GM18867 (cell line): Measurements from ENCODE around the gene PFN4.

Experiments used
- ATAC-seq: cut with Tn5 transposase; IDR thresholded peaks from one replicate; pipeline ENCODE4 v1.9.1; 2021; ENCODE audit warnings: mild to moderate bottlenecking, moderate library complexity; ENCODE audit not compliant: unreplicated experiment

PFN4 gene

DNA sequence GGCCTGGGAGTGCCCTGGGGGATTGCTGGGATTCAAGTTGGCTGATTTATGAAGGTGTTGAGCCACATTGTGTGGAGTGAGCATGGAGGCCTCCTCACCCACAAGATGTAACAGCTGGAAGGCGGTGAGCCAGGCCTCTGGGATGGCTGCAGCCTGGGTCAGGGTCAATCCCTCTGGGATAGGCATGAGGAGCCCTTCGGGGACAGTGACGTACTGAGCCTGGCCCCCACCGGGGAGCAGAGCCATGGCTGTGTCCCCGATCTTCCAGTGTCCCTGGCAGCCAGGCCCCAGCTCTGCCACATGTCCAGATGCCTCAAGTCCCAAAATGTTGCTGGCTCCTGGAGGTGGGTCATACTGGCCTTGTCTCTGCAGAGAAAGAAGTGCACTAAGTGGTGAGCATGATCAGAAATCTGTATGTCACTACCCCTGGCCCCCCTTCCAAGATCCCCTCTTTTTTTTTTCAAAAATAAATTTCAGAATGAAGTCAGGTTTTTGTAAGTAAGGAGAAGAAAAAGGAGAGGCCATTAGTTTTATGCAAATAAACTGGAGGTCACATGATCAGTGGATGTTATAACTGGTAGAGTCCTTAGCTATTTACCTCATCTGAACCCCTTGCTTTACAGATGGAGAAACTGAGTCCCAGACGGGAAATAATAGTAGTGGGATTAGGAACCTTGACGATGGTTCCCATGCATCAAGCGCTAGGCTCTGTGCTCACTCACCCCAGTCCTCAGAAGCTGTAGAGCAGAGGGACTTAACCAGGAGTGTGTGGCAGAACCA, 40.2 kb downstream of the PFN4 start:
- no peak for ATAC-seq

DNA sequence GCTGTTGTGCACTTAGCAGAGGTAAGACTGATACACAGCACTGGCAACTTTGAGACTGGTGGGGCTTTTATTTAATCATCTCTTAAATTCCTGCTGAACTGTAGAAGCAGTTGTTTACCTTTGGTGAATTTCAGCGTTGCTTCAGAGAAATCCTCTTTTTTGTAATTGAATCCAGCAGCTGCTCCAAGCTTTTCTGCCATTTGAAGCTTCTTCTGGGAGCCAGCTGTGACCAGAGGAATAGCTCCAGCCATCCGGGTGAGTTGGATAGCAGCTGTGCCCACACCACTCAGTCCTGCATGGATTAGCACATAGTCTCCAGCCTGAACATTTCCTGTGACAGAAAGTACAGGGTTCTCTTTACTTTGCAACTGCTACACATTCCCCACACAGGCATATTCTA, 42.4 kb downstream of the PFN4 start:
- ATAC-seq = no peak

DNA sequence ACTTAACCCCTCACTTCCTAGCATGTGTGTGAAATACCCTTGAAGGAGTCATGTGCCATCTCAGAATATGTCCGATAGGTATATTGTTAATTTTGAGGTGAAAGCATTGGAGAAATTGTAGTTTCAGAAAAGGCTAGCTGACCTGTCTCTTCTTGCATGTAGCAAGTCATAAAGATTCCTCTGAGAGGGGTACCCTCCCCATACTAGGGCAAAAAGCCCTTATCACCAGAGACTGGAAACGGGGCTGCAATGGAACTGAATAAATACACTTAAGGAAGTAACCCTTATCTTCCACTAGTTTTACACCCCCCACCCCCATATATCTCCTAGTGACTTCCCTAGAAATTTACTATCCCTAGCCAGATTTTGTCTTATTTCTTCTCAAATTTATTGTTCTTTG, 45.3 kb downstream of the PFN4 start:
- ATAC-seq = no peak

DNA sequence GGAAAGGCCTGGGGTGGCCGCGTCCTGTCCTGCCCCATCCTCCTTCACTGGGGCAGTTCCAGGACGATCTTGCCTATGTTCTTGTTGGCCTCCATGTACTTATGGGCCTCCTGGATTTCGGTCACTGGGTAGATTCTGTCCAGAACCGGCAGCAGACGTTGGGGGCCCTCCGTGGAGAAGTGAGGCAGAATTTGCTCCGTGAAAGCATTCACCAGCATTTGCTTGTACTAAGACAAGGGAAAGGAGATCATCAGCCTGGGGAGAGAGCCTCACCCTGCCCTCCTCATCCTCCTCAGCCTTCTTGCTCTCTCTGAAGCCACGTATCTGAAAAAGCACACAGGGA, 45.6 kb downstream of the PFN4 start:
- ATAC-seq = no peak

DNA sequence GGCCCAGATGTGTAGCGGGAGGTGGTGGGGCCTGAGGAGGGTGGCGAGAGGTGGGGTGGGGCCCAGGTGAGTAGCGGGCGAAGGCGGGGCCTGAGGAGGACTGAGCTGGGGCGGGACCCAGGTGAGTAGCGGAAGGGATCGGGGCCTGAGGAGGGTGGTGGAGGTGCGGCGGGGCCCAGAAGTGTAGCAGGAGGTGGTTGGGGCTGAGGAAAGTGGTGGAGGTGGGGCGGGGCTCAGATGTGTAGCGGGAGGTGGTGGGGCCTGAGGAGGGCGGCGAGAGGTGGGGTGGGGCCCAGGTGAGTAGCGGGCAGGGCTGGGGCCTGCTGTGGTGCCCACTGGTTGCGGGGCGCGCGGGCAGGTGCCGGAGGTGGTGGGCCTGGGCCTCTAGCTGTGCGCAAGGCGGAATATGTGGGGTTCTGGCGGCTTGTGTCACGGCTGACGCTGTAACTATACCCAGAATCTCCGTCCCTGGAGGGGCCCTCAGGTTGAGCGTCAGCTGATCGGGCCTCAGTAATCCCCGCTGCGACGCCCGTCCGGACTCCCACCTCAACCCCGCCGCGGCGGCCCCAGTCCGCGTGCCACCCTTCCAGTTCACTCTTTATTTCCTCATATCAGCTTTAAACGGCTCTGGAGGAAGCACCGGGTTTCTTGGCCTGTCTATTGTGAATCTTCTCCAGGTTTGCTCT, 46.1 kb downstream of the PFN4 start:
- ATAC-seq = peak; percentile 23

DNA sequence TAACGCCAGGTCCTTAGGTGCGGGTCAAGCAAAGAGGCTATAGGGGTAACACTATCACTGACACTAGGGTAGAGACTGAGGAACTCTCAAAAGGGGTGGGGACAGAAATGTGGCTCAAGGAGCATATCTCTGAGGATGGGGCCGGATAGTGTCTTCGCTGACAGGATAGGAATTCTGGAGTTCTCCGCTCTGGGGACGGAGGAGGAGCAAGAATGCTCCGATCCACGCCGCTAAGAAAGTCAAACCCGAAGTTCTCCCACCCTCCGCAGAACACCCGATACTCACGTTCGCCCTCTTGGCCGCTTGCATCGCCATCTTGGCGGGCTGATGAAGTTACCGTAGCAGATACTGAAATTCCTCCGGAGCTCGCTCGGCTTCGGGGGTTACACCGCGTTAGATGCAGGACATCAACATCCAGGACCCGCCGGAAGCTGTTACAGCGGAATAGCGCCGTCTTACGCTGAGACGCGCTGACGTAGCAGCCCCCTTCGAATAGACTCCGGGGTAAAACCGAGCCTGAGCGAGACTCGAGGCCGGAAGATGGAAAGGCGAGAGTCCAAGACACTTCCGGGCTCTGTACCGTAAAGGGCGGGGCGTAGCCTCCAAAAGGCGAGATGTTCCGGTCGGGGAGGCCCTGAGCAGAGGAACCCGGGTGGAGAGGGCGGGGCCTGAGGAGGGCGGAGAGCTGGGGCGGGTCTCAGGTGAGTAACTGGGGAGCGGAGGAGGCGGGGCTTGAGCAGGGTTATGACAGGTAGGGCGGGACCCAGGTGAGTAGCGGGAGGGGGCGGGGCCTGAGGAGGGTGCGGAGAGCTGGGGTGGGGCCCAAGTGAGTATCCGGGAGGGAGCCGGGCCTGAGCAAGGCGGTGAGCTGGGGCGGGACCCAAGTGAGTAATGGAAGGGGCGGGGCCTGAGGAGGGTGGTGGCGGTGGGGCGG, 47.0 kb downstream of the PFN4 start, which contains the start of gene SF3B6:
TSS of gene SF3B6 (minus strand) at position 412 of the 934 bp plus-strand sequence. CDS start at position 315, 97 bp downstream.
- peak; percentile 92 for ATAC-seq

DNA sequence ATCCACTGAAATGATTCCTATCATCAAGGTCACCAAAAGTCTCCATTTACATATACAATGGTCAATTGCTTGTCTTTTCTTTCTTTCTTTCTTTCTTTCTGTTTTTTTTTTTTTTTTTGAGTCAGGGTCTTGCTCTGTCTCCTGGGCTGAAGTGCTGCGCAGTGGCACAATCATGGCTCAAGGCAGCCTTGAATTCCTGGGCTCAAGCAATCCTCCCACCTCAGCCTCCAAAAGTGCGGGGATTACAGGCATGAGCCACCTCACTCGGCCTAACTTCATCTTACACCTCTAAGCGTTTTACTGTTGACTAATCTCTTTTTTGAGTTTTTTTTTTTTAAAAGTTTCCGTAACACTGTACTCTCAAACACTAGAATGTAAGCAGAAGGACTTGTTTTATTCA, 47.9 kb downstream of the PFN4 start:
- no peak for ATAC-seq

DNA sequence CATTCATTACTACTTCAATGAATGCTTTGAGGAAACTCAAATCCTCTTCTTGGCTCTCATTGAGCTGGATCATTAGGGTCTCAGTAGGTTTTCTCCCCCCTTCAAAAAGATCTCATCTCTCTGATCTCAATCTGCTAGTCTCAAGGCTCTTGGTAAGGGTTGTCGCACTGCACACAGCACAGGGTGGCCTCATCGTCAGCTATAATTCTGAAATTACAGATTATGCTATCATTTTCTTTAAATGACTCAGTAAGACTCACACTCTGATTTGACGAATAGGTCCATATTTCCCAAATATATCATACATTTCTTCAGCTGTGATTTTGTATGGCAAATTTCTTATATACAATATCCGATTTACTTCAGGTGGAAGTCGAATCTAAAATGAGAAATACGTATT, 49.3 kb downstream of the PFN4 start:
- ATAC-seq = no peak

DNA sequence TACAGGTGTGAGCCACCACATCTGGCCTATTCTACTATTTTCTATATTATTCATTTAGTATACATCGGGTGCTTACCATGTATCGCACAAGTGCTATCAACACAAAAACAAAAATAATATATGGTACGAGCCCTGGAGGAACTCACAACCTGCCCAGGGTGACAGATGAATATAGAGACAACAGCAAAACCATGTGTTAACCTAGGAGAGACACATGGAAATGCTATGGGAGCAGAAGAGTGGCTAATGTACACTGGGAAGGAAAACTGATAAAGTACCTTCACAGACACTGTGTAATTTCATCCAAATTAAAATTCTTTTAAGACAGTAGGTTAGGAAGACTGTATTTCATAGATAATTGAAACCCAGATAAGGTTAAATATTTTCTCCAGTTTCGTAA, 50.9 kb downstream of the PFN4 start:
- no peak for ATAC-seq

DNA sequence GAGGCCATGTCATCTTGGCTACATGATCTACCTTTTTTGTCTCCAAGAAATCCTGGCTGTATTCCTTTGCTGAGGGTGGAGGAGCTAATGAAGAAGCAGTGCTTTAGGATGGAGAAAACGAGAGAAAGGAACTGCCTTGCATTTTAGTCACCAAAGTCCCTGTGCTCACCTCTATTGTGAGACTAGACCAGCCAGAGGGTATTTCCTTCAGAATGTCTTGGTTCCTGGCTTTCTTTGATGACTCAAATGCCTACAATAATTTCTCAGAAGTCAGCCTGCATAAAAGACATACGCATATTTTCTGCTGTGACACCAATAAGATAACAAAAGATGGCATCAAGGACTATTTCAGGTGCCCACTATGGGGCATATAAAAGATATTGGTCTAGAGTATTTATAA, 57.8 kb downstream of the PFN4 start:
- no peak for ATAC-seq
